OCI-LY7 (cell line): ENCODE data around the gene TRPM3.

Experiments
- CTCF ChIP-seq: fragments of 200-600 bp; sonication (generic); conservative IDR thresholded peaks from 2 replicates; pipeline ENCODE4 v1.5.1; 2014; ENCODE audit warnings: mild to moderate bottlenecking, antibody characterized with exemption, low read length, moderate library complexity, mixed read lengths
- EZH2phosphoT487 ChIP-seq: fragments of 200-600 bp; sonication (generic); IDR thresholded peaks from 2 replicates; pipeline ENCODE4 v1.6.1; 2018; ENCODE audit warnings: low read depth, borderline replicate concordance, mild to moderate bottlenecking, mixed run types, antibody characterized with exemption, low read length, moderate library complexity, mixed read lengths

GRCh38 chr9:70880535-70880934, 240.9 kb downstream of the TRPM3 start:
- TF ChIP-seq CTCF (no peak), EZH2phosphoT487 (no peak)
